Measurements from ENCODE around the gene MORC1.
"Not testable (repeated sequence)": the region's sequence is repeated elsewhere in the genome, so short reads cannot be mapped to it uniquely, and the experiment has no call there.

MORC1 gene

DNA sequence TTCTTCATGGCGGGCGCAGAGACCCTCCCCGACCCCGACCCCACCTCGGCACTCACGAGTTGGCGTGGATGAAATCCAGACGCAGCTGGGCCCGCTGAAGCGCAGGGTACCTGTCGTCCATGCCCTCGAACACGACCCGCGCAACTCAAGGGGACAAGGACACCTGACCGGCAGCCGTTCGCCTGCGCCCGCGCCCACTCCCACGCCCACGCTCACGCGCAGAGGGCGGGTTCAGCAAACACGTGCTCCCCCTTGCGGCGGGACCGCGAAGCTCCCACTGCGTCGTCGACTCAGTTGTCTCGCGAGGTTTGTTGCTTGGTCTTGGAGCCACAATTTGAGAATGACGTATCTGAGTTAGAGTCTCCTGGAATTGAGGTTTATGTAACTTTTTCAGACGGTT is at the start of gene MORC1:
TSS of gene MORC1 (minus strand) at position 196 of the 400 bp plus-strand sequence. CDS start at position 121, 75 bp downstream.
- DNase-seq (ENCODE audit: low read depth): no peak

DNA sequence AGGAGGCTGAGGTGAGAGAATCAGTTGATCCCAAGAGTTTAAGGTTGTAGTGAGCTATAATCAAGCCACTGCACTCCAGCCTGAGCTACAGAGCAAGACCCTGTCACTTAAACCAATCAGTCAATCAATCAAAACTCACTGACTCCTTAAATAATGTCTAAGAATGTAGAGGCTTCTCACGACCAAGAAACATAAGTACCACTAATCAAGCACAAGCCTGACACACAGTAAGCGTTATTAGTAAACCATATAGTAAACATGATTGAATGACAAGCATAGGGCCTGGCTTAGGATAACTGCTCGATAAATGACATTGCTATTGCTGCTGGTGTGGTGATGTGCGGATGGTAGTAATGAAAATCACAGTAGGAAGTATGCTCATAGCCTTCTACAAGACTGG is 48.0 kb upstream of the MORC1 start:
- no peak for DNase-seq (ENCODE audit: low read depth)

GRCh38 chr3:109161487-109162123 is 43.7 kb upstream of the MORC1 start:
- DNase-seq (ENCODE audit: low read depth): no peak

GRCh38 chr3:109155828-109156227 is 37.9 kb upstream of the MORC1 start:
- DNase-seq (ENCODE audit: low read depth): no peak

DNA sequence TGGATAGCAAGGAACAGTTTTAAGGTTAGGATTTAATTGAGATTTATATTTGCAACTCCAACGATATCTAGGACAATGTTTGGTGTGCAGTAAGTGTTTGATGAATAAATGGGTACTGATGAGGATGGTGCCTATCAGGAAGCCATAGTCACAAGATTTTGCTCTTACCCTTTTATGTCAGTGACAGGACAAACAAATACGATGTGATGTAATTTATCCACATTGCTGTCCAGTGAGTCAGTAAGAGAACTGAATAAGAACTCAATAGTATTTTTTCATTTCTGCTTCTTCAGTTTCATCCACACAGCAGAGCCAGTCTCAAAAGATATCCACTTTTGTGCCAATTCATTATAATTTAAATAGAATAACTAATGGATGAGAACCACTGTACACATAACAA is 37.0 kb upstream of the MORC1 start:
- no peak for DNase-seq (ENCODE audit: low read depth)

DNA sequence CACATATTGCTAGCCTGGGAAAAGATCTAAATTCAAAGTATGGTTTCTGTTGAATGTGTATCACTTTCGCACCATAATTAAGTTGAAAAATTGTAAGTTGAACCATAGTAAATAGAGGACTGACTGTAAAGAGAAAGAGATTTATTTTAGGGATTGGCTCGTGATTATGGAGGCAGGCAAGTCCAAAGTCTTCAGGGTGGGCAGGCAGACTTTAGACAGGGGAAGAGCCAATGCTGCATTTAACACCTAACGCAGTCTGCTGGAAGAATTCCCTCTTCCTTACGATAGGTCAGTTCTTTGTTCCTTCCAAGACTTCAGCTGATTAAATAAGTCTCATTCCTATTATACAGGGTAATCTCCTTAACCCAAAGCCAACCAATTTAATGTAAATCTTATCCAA is 34.4 kb upstream of the MORC1 start:
- DNase-seq (ENCODE audit: low read depth): no peak

DNA sequence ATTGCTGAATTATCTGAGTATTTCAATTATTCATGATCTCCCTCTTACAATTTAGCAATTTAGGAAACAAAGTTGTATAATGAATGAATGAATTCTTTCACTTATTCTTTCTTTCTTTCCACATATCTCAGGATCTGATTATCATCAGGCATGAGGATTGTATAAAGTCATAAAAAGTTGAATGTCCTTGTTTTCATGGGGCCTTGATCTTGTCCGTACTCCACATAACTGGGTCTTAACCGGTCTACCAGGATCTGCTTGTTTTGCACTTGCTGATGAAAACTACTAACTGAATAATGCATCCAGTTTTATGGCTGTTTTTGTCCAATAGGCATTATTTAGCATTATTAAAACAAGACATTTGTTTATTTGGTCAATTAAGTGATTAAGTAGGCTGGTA is 31.1 kb upstream of the MORC1 start:
- DNase-seq (ENCODE audit: low read depth): no peak

- no peak for DNase-seq (ENCODE audit: low read depth)
These were observed 25.7 kb upstream of the MORC1 start for GRCh38 chr3:109143646-109144045.

- DNase-seq (ENCODE audit: low read depth): no peak
These were observed 22.4 kb upstream of the MORC1 start for GRCh38 chr3:109140318-109140717.

- no peak for DNase-seq (ENCODE audit: low read depth)
These were observed 19.8 kb upstream of the MORC1 start for GRCh38 chr3:109137761-109138160.

DNA sequence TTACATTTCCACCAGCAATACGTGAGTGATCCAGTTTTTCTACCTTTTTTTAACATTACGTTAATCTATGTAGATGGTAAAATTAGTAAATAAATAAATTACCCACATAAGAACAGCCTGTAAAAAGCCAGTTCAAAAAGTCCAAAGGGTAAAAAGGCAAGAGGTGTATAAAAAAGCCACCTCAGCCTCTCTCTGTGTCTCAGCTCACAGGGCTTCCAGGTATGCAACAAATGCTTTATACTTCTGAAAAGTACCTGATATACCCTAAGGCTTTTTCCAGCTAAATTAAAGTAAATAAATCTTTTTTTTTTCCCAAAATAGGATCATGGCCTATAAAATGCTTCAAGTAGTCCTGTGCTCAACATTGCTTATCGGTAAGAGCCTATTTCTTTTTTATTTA is 18.6 kb upstream of the MORC1 start, which contains the start of gene C3orf85:
TSS of gene C3orf85 (plus strand) at position 197 of the 400 bp plus-strand sequence. CDS start at position 326, 129 bp downstream.
- DNase-seq (ENCODE audit: low read depth): no peak

GRCh38 chr3:109133474-109133816 is 15.5 kb upstream of the MORC1 start:
- DNase-seq (ENCODE audit: low read depth): not testable (repeated sequence)

GRCh38 chr3:109132801-109133473 is 15.0 kb upstream of the MORC1 start:
- DNase-seq (ENCODE audit: low read depth): no peak

DNA sequence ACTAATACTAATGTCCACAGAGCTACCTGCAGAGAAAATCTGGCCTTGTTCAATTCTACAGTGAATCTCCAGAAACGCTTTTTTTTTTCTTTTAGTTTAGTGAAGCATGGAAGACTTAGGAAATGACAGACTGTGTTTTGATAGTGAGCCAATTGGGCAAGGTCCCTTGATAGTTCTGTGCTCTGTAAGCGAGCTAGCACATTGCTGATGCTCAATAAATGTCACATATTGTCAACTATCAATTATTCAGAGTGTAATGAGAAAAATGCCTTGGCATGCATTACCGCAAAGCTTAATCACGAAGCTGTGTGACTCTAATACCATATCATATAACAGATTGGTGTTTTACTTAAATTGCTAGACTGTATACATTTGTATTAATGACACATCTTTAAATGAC is 13.3 kb upstream of the MORC1 start:
- DNase-seq (ENCODE audit: low read depth): no peak

GRCh38 chr3:109127553-109127952 is 9.6 kb upstream of the MORC1 start:
- DNase-seq (ENCODE audit: low read depth): no peak

GRCh38 chr3:109125902-109126301 is 8.0 kb upstream of the MORC1 start:
- no peak for DNase-seq (ENCODE audit: low read depth)

- DNase-seq (ENCODE audit: low read depth): no peak
These were observed 4.8 kb upstream of the MORC1 start for GRCh38 chr3:109122690-109123089.

GRCh38 chr3:109118584-109118983 is 650 bp upstream of the MORC1 start:
- DNase-seq (ENCODE audit: low read depth): no peak

GRCh38 chr3:109116031-109116430 is 1.9 kb downstream of the MORC1 start:
- DNase-seq (ENCODE audit: low read depth): no peak

DNA sequence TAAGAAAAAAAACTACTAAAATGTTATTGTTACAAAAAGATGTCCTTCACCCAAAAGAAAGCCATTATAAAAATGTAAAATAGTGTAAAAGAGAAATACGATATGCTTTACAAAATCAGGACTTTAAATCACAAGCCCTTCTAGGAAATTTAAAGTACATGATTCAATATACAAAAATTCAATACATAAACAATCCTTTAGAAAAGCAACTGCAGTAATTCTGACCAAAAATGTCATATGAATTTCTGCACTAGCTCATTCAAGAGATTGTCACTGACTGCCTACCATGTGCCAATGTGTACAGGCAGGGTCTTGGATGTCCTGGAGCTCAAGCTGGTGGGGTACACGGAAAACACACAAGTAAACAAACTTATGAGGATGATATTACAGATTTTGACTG is 2.5 kb downstream of the MORC1 start:
- DNase-seq (ENCODE audit: low read depth): no peak

GRCh38 chr3:109114746-109115145 is 3.2 kb downstream of the MORC1 start:
- no peak for DNase-seq (ENCODE audit: low read depth)

- no peak for DNase-seq (ENCODE audit: low read depth)
These were observed 4.8 kb downstream of the MORC1 start for GRCh38 chr3:109112946-109113760.

DNA sequence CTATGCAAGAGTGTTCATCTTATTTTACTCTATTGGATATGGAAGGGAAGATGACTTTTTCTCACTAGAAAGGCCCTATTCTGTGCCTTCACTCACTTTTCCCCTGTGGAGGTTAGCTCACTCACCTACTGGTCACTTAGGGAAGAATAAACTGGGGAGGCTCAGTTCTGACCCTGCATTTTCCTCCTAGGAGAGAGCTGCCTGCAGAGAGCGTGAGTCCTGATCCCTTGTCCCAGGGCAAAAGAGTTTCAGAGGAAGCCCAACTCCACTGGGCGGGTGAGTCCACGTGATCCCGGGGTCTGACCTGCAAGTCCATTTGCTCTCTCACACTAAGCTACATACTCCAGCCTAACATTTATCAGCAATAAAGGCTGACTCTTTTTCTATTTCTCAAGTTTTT is 8.4 kb downstream of the MORC1 start:
- DNase-seq (ENCODE audit: low read depth): no peak
